IPS-18a (cell line): ENCODE results near the gene KCNE1.

Source experiments
- H3K27ac ChIP-seq: one replicate; pipeline ENCODE4 v1.5.1; 2013; ENCODE audit warnings: low read length
- H3K27me3 ChIP-seq: one replicate; pipeline ENCODE4 v1.6.1; 2013; ENCODE audit warnings: mild to moderate bottlenecking, low read length; ENCODE audit not compliant: control insufficient read depth, insufficient read depth
- H3K36me3 ChIP-seq: one replicate; pipeline ENCODE4 v1.6.1; 2013; ENCODE audit warnings: low read depth, low read length; ENCODE audit not compliant: control insufficient read depth
- H3K4me1 ChIP-seq: one replicate; pipeline ENCODE4 v1.6.1; 2013; ENCODE audit warnings: low read depth, low read length; ENCODE audit not compliant: control insufficient read depth
- H3K4me3 ChIP-seq: one replicate; pipeline ENCODE4 v1.5.1; 2013; ENCODE audit warnings: low read length
- H3K9ac ChIP-seq: one replicate; pipeline ENCODE4 v1.6.1; 2013; ENCODE audit warnings: mild to moderate bottlenecking, low read length, moderate library complexity
- H3K9me3 ChIP-seq: one replicate; pipeline ENCODE4 v1.6.1; 2013; ENCODE audit warnings: low read depth, low read length; ENCODE audit not compliant: control insufficient read depth

The KCNE1 gene

GRCh38 chr21:34534522-34534921, 22.5 kb upstream of the KCNE1 start:
- H3K27ac ChIP-seq = no peak overlapping the region
- H3K4me1 ChIP-seq = no peaks in the 10 kb centered on the region
- no peaks in the 10 kb centered on the region for H3K27me3 ChIP-seq
- no peak overlapping the region for H3K4me3 ChIP-seq
- no peaks in the 10 kb centered on the region for H3K36me3 ChIP-seq
- H3K9me3 ChIP-seq = no peaks in the 10 kb centered on the region
- H3K9ac ChIP-seq = no peak overlapping the region

- no peaks in the 10 kb centered on the region for H3K4me1 ChIP-seq
- no peaks in the 10 kb centered on the region for H3K36me3 ChIP-seq
- H3K27me3 ChIP-seq = no peaks in the 10 kb centered on the region
- no peaks in the 10 kb centered on the region for H3K9me3 ChIP-seq
- H3K27ac ChIP-seq = no peak overlapping the region
- H3K4me3 ChIP-seq = no peak overlapping the region
- no peak overlapping the region for H3K9ac ChIP-seq
Observed at GRCh38 chr21:34533938-34534337, 21.9 kb upstream of the KCNE1 start.

GRCh38 chr21:34531399-34531798, 19.4 kb upstream of the KCNE1 start:
- peaks cover 8% of the 10 kb centered on the region for H3K4me1 ChIP-seq
- H3K4me3 ChIP-seq = no peak overlapping the region
- H3K9me3 ChIP-seq = no peaks in the 10 kb centered on the region
- no peak overlapping the region for H3K27ac ChIP-seq
- H3K36me3 ChIP-seq = no peaks in the 10 kb centered on the region
- no peak overlapping the region for H3K9ac ChIP-seq
- H3K27me3 ChIP-seq = no peaks in the 10 kb centered on the region

- Histone ChIP-seq H3K36me3 (no peaks in the 10 kb centered on the region), H3K4me1 (peaks cover 19% of the 10 kb centered on the region), H3K27me3 (peaks cover 10% of the 10 kb centered on the region), H3K9ac (no peak overlapping the region), H3K27ac (no peak overlapping the region), H3K4me3 (no peak overlapping the region), H3K9me3 (no peaks in the 10 kb centered on the region)
Observed at GRCh38 chr21:34530261-34530660, 18.3 kb upstream of the KCNE1 start.

GRCh38 chr21:34528131-34528561, 16.1 kb upstream of the KCNE1 start:
- Histone ChIP-seq H3K4me1 (peaks cover 37% of the 10 kb centered on the region), H3K27ac (no peak overlapping the region), H3K27me3 (peaks cover 23% of the 10 kb centered on the region)

GRCh38 chr21:34526618-34527290, 14.7 kb upstream of the KCNE1 start:
- Histone ChIP-seq H3K9me3 (no peaks in the 10 kb centered on the region), H3K36me3 (no peaks in the 10 kb centered on the region), H3K27me3 (peaks cover 23% of the 10 kb centered on the region), H3K4me3 (peak overlapping the region; percentile 8), H3K4me1 (peaks cover 41% of the 10 kb centered on the region), H3K9ac (peak overlapping the region; percentile 48), H3K27ac (peak overlapping the region; percentile 27)

More at GRCh38 chr21:34528131-34528561, 16.1 kb upstream of the KCNE1 start:
- Histone ChIP-seq H3K36me3 (no peaks in the 10 kb centered on the region), H3K4me3 (no peak overlapping the region), H3K9ac (no peak overlapping the region), H3K9me3 (no peaks in the 10 kb centered on the region)

GRCh38 chr21:34526241-34526617, 14.2 kb upstream of the KCNE1 start:
- Histone ChIP-seq H3K9me3 (no peaks in the 10 kb centered on the region), H3K27me3 (peaks cover 23% of the 10 kb centered on the region), H3K4me1 (peaks cover 41% of the 10 kb centered on the region), H3K9ac (peak overlapping the region; percentile 48), H3K36me3 (no peaks in the 10 kb centered on the region), H3K27ac (peak overlapping the region; percentile 27), H3K4me3 (peak overlapping the region; percentile 8)

- H3K27me3 ChIP-seq = peaks cover 23% of the 10 kb centered on the region
- no peaks in the 10 kb centered on the region for H3K9me3 ChIP-seq
- H3K36me3 ChIP-seq = no peaks in the 10 kb centered on the region
- no peak overlapping the region for H3K9ac ChIP-seq
- peak overlapping the region; percentile 13 for H3K4me3 ChIP-seq
- H3K27ac ChIP-seq = no peak overlapping the region
- peaks cover 41% of the 10 kb centered on the region for H3K4me1 ChIP-seq
Observed at GRCh38 chr21:34524646-34525601, 12.9 kb upstream of the KCNE1 start.

- Histone ChIP-seq H3K9ac (no peak overlapping the region), H3K27ac (no peak overlapping the region), H3K27me3 (peaks cover 23% of the 10 kb centered on the region), H3K4me3 (no peak overlapping the region), H3K9me3 (no peaks in the 10 kb centered on the region), H3K4me1 (peaks cover 41% of the 10 kb centered on the region), H3K36me3 (no peaks in the 10 kb centered on the region)
Observed at GRCh38 chr21:34523019-34523555, 11.1 kb upstream of the KCNE1 start.

GRCh38 chr21:34522284-34522683, 10.3 kb upstream of the KCNE1 start:
- no peaks in the 10 kb centered on the region for H3K36me3 ChIP-seq
- no peak overlapping the region for H3K9ac ChIP-seq
- no peaks in the 10 kb centered on the region for H3K9me3 ChIP-seq
- peaks cover 23% of the 10 kb centered on the region for H3K27me3 ChIP-seq
- H3K4me1 ChIP-seq = peaks cover 43% of the 10 kb centered on the region
- no peak overlapping the region for H3K27ac ChIP-seq
- no peak overlapping the region for H3K4me3 ChIP-seq

GRCh38 chr21:34521561-34521960, 9.6 kb upstream of the KCNE1 start:
- H3K27ac ChIP-seq = no peak overlapping the region

More at GRCh38 chr21:34521561-34521960, 9.6 kb upstream of the KCNE1 start:
- H3K4me3 ChIP-seq = no peak overlapping the region
- no peak overlapping the region for H3K9ac ChIP-seq
- H3K36me3 ChIP-seq = no peaks in the 10 kb centered on the region
- H3K27me3 ChIP-seq = peaks cover 23% of the 10 kb centered on the region
- no peaks in the 10 kb centered on the region for H3K9me3 ChIP-seq
- H3K4me1 ChIP-seq = peaks cover 39% of the 10 kb centered on the region
